Astrocyte (in vitro differentiated cells and primary cell): Measurements from ENCODE around the gene PTPRB. TPM values are rescaled to one million over a fixed set of nuclear protein-coding genes. Genes with fewer than 3 reads are reported as not detected.

Experiments used
- DNase-seq: peaks from one replicate; pipeline ENCODE4 v3.0.0-alpha.2; 2010; ENCODE audit warnings: low read depth
- FAIRE-seq: peaks from 2 replicates; lab custom pipeline; 2011; peaks lifted over from hg19 to GRCh38; lab: Jason Lieb, UNC
- H2AFZ ChIP-seq: 2 replicates; pipeline ENCODE4 v1.6.0; 2012; ENCODE audit warnings: low read depth, low read length, inconsistent platforms
- H3K27ac ChIP-seq: 2 replicates; pipeline ENCODE4 v1.5.1; 2011; ENCODE audit warnings: low read depth, low read length, inconsistent platforms
- H3K27me3 ChIP-seq: 2 replicates; pipeline ENCODE4 v1.6.0; 2011; ENCODE audit warnings: low read length, inconsistent platforms; ENCODE audit not compliant: insufficient read depth
- H3K36me3 ChIP-seq: 2 replicates; pipeline ENCODE4 v1.5.1; 2011; ENCODE audit warnings: low read length, inconsistent platforms; ENCODE audit not compliant: insufficient read depth
- H3K4me1 ChIP-seq: 2 replicates; pipeline ENCODE4 v1.5.1; 2011; ENCODE audit warnings: low read length, inconsistent platforms; ENCODE audit not compliant: insufficient read depth
- H3K4me2 ChIP-seq: 2 replicates; pipeline ENCODE4 v1.6.0; 2012; ENCODE audit warnings: low read length, inconsistent platforms
- H3K4me3 ChIP-seq: 2 replicates; pipeline ENCODE4 v1.5.1; 2011; ENCODE audit warnings: low read depth, mild to moderate bottlenecking, low read length, inconsistent platforms; ENCODE audit not compliant: insufficient read depth
- H3K79me2 ChIP-seq: 2 replicates; pipeline ENCODE4 v1.6.0; 2012; ENCODE audit warnings: mild to moderate bottlenecking, low read length, inconsistent platforms; ENCODE audit not compliant: insufficient read depth
- H3K9ac ChIP-seq: 2 replicates; pipeline ENCODE4 v1.6.0; 2012; ENCODE audit warnings: mild to moderate bottlenecking, low read length, inconsistent platforms
- H3K9me3 ChIP-seq: 2 replicates; pipeline ENCODE4 v1.5.1; 2012; ENCODE audit warnings: low read depth, mild to moderate bottlenecking, low read length, inconsistent platforms; ENCODE audit not compliant: insufficient read depth
- H4K20me1 ChIP-seq: 2 replicates; pipeline ENCODE4 v1.6.0; 2012; ENCODE audit warnings: low read length, inconsistent platforms; ENCODE audit not compliant: insufficient read depth
- H3K27ac Mint-ChIP-seq: one replicate; pipeline ENCODE4 v1.8.0; 2021; ENCODE audit warnings: mild to moderate bottlenecking, mixed read lengths; ENCODE audit not compliant: unreplicated experiment
- H3K27me3 Mint-ChIP-seq: one replicate; pipeline ENCODE4 v1.8.0; 2021; ENCODE audit warnings: low read depth, mixed read lengths; ENCODE audit not compliant: unreplicated experiment
- H3K36me3 Mint-ChIP-seq: one replicate; pipeline ENCODE4 v1.8.0; 2021; ENCODE audit warnings: low read depth, mixed read lengths; ENCODE audit not compliant: unreplicated experiment
- H3K4me1 Mint-ChIP-seq: one replicate; pipeline ENCODE4 v1.8.0; 2021; ENCODE audit warnings: low read depth, mixed read lengths; ENCODE audit not compliant: unreplicated experiment
- H3K4me3 Mint-ChIP-seq: one replicate; pipeline ENCODE4 v1.8.0; 2021; ENCODE audit warnings: mild to moderate bottlenecking, moderate library complexity, mixed read lengths; ENCODE audit not compliant: unreplicated experiment
- H3K9me3 Mint-ChIP-seq: one replicate; pipeline ENCODE4 v1.8.0; 2021; ENCODE audit warnings: mild to moderate bottlenecking, mixed read lengths; ENCODE audit not compliant: unreplicated experiment
- CTCF ChIP-seq: IDR thresholded peaks from 2 replicates; pipeline ENCODE4 v1.5.1; 2011; ENCODE audit warnings: low read depth, mild to moderate bottlenecking, inconsistent platforms, low read length, moderate library complexity; ENCODE audit not compliant: insufficient read depth
- EZH2 ChIP-seq: IDR thresholded peaks from 2 replicates; pipeline ENCODE4 v1.6.1; 2012; ENCODE audit warnings: mild to moderate bottlenecking, low read length, inconsistent platforms; ENCODE audit not compliant: insufficient read depth
- total RNA-seq: library from RNA; stranded (reverse); gene quantifications from 2 replicates; pipeline ENCODE4 v1.2.1, GENCODE V29; 2021

The PTPRB gene
- total RNA-seq, 1 donor from 2014 or later, result 2.5 TPM

- Histone ChIP-seq H4K20me1 (no peaks in the 10 kb centered on the region), H3K9me3 (no peaks in the 10 kb centered on the region), H3K4me3 (no peak overlapping the region), H2AFZ (no peak overlapping the region), H3K79me2 (no peaks in the 10 kb centered on the region), H3K9ac (no peak overlapping the region), H3K27me3 (no peaks in the 10 kb centered on the region), H3K36me3 (no peaks in the 10 kb centered on the region), H3K4me2 (no peak overlapping the region), H3K27ac (no peak overlapping the region), H3K4me1 (no peaks in the 10 kb centered on the region)
- Mint-ChIP-seq H3K4me3 (no peak overlapping the region), H3K4me1 (no peaks in the 10 kb centered on the region), H3K9me3 (no peaks in the 10 kb centered on the region), H3K36me3 (no peaks in the 10 kb centered on the region), H3K27me3 (no peaks in the 10 kb centered on the region), H3K27ac (no peak overlapping the region)
- FAIRE-seq, result no peak
- no peak for DNase-seq
- no peak for TF ChIP-seq EZH2
- TF ChIP-seq CTCF, result no peak
Measured at GRCh38 chr12:70626180-70626579, 11.0 kb downstream of the PTPRB start.

- Histone ChIP-seq H3K27me3 (no peaks in the 10 kb centered on the region), H3K9me3 (no peaks in the 10 kb centered on the region), H3K4me1 (no peaks in the 10 kb centered on the region), H4K20me1 (no peaks in the 10 kb centered on the region), H3K36me3 (no peaks in the 10 kb centered on the region), H2AFZ (no peak overlapping the region), H3K27ac (no peak overlapping the region), H3K9ac (no peak overlapping the region), H3K4me2 (no peak overlapping the region), H3K79me2 (no peaks in the 10 kb centered on the region), H3K4me3 (no peak overlapping the region)
- no peak for FAIRE-seq
- no peaks in the 10 kb centered on the region for H3K9me3 Mint-ChIP-seq
- no peaks in the 10 kb centered on the region for H3K36me3 Mint-ChIP-seq
- H3K4me1 Mint-ChIP-seq, result no peaks in the 10 kb centered on the region
- H3K4me3 Mint-ChIP-seq, result no peak overlapping the region
- H3K27ac Mint-ChIP-seq, result no peak overlapping the region
- peak; percentile 83 for DNase-seq
- no peak for TF ChIP-seq CTCF
- no peak for TF ChIP-seq EZH2
- H3K27me3 Mint-ChIP-seq, result peaks cover 5% of the 10 kb centered on the region
Measured at GRCh38 chr12:70619471-70620152, 17.6 kb downstream of the PTPRB start.

DNA sequence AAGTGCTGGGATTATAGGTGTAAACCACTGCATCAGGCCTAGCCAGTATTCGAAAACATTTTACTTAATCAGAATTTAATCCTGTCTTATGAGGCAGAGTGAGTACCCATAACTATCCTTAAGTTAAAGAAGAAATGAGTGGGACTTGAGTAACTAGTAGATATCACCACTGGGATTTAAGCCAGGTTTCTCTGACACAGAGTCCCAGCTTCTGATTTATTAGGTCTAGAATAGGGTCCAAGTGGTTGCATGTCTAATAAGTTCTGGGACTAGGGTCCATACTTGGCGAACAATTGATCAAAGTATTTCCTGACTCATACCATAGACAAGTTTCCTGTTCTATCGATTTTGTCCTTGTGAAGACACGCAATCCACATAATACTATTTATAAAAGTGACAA, 18.9 kb downstream of the PTPRB start:
- Mint-ChIP-seq H3K4me3 (no peak overlapping the region), H3K36me3 (no peaks in the 10 kb centered on the region), H3K4me1 (no peaks in the 10 kb centered on the region), H3K9me3 (no peaks in the 10 kb centered on the region), H3K27ac (no peak overlapping the region), H3K27me3 (peaks cover 10% of the 10 kb centered on the region)
- H3K79me2 ChIP-seq, result no peaks in the 10 kb centered on the region
- TF ChIP-seq CTCF, result no peak
- TF ChIP-seq EZH2, result no peak
- no peaks in the 10 kb centered on the region for H3K27me3 ChIP-seq
- H3K9ac ChIP-seq, result no peak overlapping the region
- no peaks in the 10 kb centered on the region for H3K36me3 ChIP-seq
- DNase-seq (peak; percentile 70), FAIRE-seq (no peak)
- H3K27ac ChIP-seq, result no peak overlapping the region
- no peaks in the 10 kb centered on the region for H3K9me3 ChIP-seq
- no peaks in the 10 kb centered on the region for H3K4me1 ChIP-seq
- no peak overlapping the region for H3K4me3 ChIP-seq
- H3K4me2 ChIP-seq, result no peak overlapping the region
- H4K20me1 ChIP-seq, result no peaks in the 10 kb centered on the region
- no peak overlapping the region for H2AFZ ChIP-seq
